Mesendoderm (in vitro differentiated cells): Measurements from ENCODE around the gene NEK10.

Experiments
- DNase-seq: peaks from one replicate; pipeline ENCODE4 v3.0.0; 2013
- H2AK5ac ChIP-seq: 2 replicates; pipeline ENCODE4 v1.6.1; 2013; ENCODE audit warnings: low read length, inconsistent platforms
- H2BK120ac ChIP-seq: 2 replicates; pipeline ENCODE4 v1.6.1; 2013; ENCODE audit warnings: low read depth, mild to moderate bottlenecking, low read length, moderate library complexity, mixed read lengths
- H2BK15ac ChIP-seq: replicated peaks from 2 replicates; pipeline ENCODE4 v1.6.1; 2013; ENCODE audit warnings: low read depth, mild to moderate bottlenecking, moderate library complexity
- H2BK5ac ChIP-seq: 2 replicates; pipeline ENCODE4 v1.6.1; 2013; ENCODE audit warnings: low read length, inconsistent platforms
- H3K18ac ChIP-seq: 2 replicates; pipeline ENCODE4 v1.6.1; 2013; ENCODE audit warnings: mild to moderate bottlenecking, low read length, mixed read lengths
- H3K23ac ChIP-seq: one replicate; pipeline ENCODE4 v1.6.1; 2013; ENCODE audit warnings: low read length
- H3K27ac ChIP-seq: 2 replicates; pipeline ENCODE4 v1.5.1; 2013; ENCODE audit warnings: low read depth, mild to moderate bottlenecking, inconsistent platforms, low read length, moderate library complexity
- H3K27me3 ChIP-seq: 2 replicates; pipeline ENCODE4 v1.6.1; 2013; ENCODE audit warnings: low read length, control low read depth, mild to moderate bottlenecking, inconsistent platforms; ENCODE audit not compliant: insufficient read depth, poor library complexity
- H3K36me3 ChIP-seq: 2 replicates; pipeline ENCODE4 v1.6.1; 2013; ENCODE audit warnings: low read length, inconsistent platforms; ENCODE audit not compliant: control insufficient read depth, insufficient read depth
- H3K4ac ChIP-seq: one replicate; pipeline ENCODE4 v1.6.1; 2013; ENCODE audit warnings: low read depth, mild to moderate bottlenecking, low read length, moderate library complexity
- H3K4me1 ChIP-seq: 2 replicates; pipeline ENCODE4 v1.6.1; 2013; ENCODE audit warnings: low read depth, low read length, inconsistent platforms; ENCODE audit not compliant: control insufficient read depth
- H3K4me2 ChIP-seq: 2 replicates; pipeline ENCODE4 v1.6.1; 2013; ENCODE audit warnings: low read length
- H3K4me3 ChIP-seq: 2 replicates; pipeline ENCODE4 v1.5.1; 2013; ENCODE audit warnings: mild to moderate bottlenecking, low read length
- H3K56ac ChIP-seq: one replicate; pipeline ENCODE4 v1.6.1; 2013; ENCODE audit warnings: low read length
- H3K79me1 ChIP-seq: 2 replicates; pipeline ENCODE4 v1.6.1; 2013; ENCODE audit warnings: low read length, inconsistent platforms
- H3K79me2 ChIP-seq: 2 replicates; pipeline ENCODE4 v1.6.1; 2013; ENCODE audit warnings: mild to moderate bottlenecking, low read length; ENCODE audit not compliant: control insufficient read depth, insufficient read depth
- H3K9ac ChIP-seq: 2 replicates; pipeline ENCODE4 v1.6.1; 2013; ENCODE audit warnings: low read length, inconsistent platforms
- H4K5ac ChIP-seq: one replicate; pipeline ENCODE4 v1.6.1; 2013; ENCODE audit warnings: low read length
- H4K8ac ChIP-seq: one replicate; pipeline ENCODE4 v1.6.1; 2013; ENCODE audit warnings: low read depth, mild to moderate bottlenecking, control low read depth, low read length, moderate library complexity
- WGBS: extraction: QIAGEN DNeasy Blood & Tissue Kit; methylation state at CpG from one replicate; pipeline ENCODE4 v1.1.7; 2013; ENCODE audit warnings: low lambda C conversion rate, missing lambda C conversion rate; ENCODE audit not compliant: insufficient coverage; ENCODE audit errors: extremely low coverage; 5-methylcytosine and 5-hydroxymethylcytosine counted together

NEK10 gene

DNA sequence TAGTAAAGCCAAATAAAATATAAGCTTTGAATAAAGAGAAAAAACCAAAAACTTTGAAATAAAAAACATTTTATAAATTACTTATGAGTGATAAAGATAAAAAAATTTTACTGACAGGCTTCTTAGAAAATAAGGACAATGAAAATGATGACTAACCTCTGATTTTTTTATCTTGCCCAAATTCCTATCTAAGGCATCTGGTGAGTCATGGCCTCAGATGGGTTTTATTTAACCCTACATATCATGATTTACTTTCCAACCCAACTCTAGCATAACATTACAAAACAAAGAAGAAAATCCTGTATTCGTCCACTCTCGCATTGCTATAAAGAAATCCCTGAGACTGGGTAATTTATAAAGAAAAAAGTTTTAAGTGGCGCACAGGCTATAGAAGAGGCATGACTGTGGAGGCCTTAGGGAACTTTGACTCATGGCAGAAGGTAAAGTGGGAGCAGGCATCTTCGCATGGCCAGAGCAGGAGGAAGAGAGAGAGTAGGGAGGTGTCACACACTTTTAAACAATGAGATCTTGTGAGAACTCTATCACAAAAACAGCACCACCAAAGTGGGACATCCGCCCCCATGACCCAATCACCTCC lies 152.1 kb downstream of the NEK10 start:
- H3K4me1 ChIP-seq = no peaks in the 10 kb centered on the region
- H3K79me2 ChIP-seq = no peaks in the 10 kb centered on the region
- H3K36me3 ChIP-seq = no peaks in the 10 kb centered on the region
- H2AK5ac ChIP-seq = no peak overlapping the region
- DNase-seq = no peak
- no peak overlapping the region for H2BK5ac ChIP-seq
- H2BK120ac ChIP-seq = no peak overlapping the region
- WGBS = no CpG with 5 or more reads among the region's 5 CpGs
- H3K4me3 ChIP-seq = no peak overlapping the region
- no peak overlapping the region for H2BK15ac ChIP-seq
- no peak overlapping the region for H3K18ac ChIP-seq
- no peak overlapping the region for H3K4ac ChIP-seq
- no peaks in the 10 kb centered on the region for H3K79me1 ChIP-seq
- H4K8ac ChIP-seq = no peak overlapping the region
- H3K9ac ChIP-seq = no peak overlapping the region
- H3K23ac ChIP-seq = no peak overlapping the region
- no peak overlapping the region for H4K5ac ChIP-seq
- no peaks in the 10 kb centered on the region for H3K27me3 ChIP-seq
- H3K27ac ChIP-seq = no peak overlapping the region
- no peak overlapping the region for H3K56ac ChIP-seq
- no peak overlapping the region for H3K4me2 ChIP-seq

DNA sequence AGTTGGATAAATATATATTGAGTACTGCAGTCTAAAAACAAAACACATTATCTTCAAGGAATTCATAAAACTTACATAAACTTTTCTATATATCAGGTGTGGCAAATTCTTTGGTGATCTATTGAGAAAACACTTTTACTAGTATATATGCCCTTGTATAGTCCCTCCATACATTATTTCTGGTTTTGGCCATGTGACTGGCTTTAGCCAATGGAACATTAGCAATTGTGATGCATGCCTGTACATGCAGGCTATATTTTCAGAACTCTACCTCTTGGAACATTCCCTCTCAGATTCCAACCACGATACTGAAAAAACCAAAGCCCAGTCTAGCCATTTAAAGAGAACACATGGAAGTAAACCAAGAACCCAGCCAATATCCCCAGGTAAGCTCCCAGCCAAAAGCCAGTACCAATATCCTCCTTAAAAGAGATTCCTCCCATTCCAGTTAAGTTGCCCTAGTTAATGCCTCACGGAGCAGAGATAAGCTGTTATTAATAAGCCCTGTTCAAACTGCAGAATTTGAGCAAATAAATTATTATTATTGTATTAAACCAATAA lies 152.8 kb downstream of the NEK10 start:
- no peak overlapping the region for H4K5ac ChIP-seq

DNA sequence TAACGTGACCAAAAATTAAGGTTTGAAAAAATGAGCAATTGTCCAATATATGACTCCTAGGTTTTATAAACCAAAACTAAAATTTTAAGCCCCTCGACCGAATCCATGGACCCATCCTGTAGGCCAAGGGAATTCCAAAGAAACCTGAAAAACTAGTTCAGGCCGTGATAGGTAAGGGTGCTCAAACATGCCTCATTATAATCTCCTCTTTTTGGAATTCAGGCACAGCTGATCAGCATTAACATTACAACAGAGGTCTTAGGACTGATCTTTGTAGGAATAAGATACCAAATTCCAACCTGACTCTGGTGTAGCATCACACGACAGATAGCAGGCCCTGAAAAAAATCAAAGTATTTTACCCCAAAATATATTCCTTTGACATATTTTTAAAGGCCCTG lies 155.7 kb downstream of the NEK10 start:
- Histone ChIP-seq H3K4me3 (no peak overlapping the region), H3K79me2 (no peaks in the 10 kb centered on the region), H3K18ac (no peak overlapping the region), H2BK120ac (no peak overlapping the region), H3K27me3 (no peaks in the 10 kb centered on the region), H3K4me2 (no peak overlapping the region), H3K4me1 (no peaks in the 10 kb centered on the region), H2BK5ac (no peak overlapping the region), H3K27ac (no peak overlapping the region), H4K8ac (no peak overlapping the region), H2BK15ac (no peak overlapping the region), H3K36me3 (no peaks in the 10 kb centered on the region), H4K5ac (no peak overlapping the region), H3K9ac (no peak overlapping the region), H3K56ac (no peak overlapping the region), H3K79me1 (no peaks in the 10 kb centered on the region), H3K23ac (no peak overlapping the region), H2AK5ac (no peak overlapping the region), H3K4ac (no peak overlapping the region)
- peak; percentile 67 for DNase-seq
- WGBS = no CpG with 5 or more reads among the region's 5 CpGs

More for the DNA sequence above, 152.8 kb downstream of the NEK10 start:
- Histone ChIP-seq H3K4me3 (no peak overlapping the region), H3K9ac (no peak overlapping the region), H3K18ac (no peak overlapping the region), H2BK5ac (no peak overlapping the region), H3K79me2 (no peaks in the 10 kb centered on the region), H2AK5ac (no peak overlapping the region), H2BK15ac (no peak overlapping the region), H3K4ac (no peak overlapping the region), H3K79me1 (no peaks in the 10 kb centered on the region), H3K36me3 (no peaks in the 10 kb centered on the region), H3K23ac (no peak overlapping the region), H3K56ac (no peak overlapping the region), H3K4me1 (no peaks in the 10 kb centered on the region), H2BK120ac (no peak overlapping the region), H3K4me2 (no peak overlapping the region), H3K27me3 (no peaks in the 10 kb centered on the region), H3K27ac (no peak overlapping the region), H4K8ac (no peak overlapping the region)
- WGBS = no CpG with 5 or more reads among the region's 2 CpGs
- no peak for DNase-seq

DNA sequence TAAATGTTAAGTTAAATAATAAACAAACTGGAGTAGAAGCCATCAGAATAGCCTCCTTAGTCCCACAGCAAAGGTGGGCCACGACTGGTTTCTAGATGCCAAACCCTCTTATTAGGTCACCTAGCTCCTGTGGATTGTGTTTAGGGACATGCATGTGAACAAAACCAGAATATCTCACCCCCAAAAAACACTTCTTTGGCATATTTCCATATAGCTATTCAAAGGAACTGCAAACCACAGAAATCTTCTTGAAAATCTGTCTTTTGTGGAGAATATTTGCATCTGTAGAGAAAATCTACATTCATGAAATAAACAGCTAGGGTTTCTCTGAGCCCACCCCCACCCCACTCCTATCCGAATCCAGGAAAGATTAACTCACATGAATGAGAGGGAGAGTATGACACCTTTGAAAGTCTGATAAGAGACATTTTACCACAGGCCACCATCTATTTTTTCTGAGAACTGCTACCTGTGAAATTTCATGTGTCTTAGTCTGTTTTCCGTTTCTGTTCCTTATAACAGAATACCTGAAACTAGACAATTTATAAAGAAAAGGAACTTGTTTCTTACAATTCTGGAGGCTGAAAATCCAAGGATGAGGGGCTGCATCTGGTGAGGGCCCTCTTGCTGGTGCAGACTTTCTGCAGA lies 159.4 kb downstream of the NEK10 start:
- H2BK120ac ChIP-seq = no peak overlapping the region
- no peaks in the 10 kb centered on the region for H3K36me3 ChIP-seq
- H3K4me1 ChIP-seq = no peaks in the 10 kb centered on the region
- H2AK5ac ChIP-seq = no peak overlapping the region
- DNase-seq = no peak
- H4K8ac ChIP-seq = no peak overlapping the region
- no peak overlapping the region for H3K4me2 ChIP-seq
- no peak overlapping the region for H3K23ac ChIP-seq
- no peak overlapping the region for H3K18ac ChIP-seq
- no peak overlapping the region for H3K9ac ChIP-seq
- no peak overlapping the region for H2BK15ac ChIP-seq
- H3K27me3 ChIP-seq = no peaks in the 10 kb centered on the region
- no peak overlapping the region for H3K56ac ChIP-seq
- H3K79me2 ChIP-seq = no peaks in the 10 kb centered on the region
- H2BK5ac ChIP-seq = no peak overlapping the region
- H3K4ac ChIP-seq = no peak overlapping the region
- no peak overlapping the region for H3K27ac ChIP-seq
- no peak overlapping the region for H4K5ac ChIP-seq
- no peaks in the 10 kb centered on the region for H3K79me1 ChIP-seq
- no CpG with 5 or more reads among the region's 3 CpGs for WGBS
- H3K4me3 ChIP-seq = no peak overlapping the region

DNA sequence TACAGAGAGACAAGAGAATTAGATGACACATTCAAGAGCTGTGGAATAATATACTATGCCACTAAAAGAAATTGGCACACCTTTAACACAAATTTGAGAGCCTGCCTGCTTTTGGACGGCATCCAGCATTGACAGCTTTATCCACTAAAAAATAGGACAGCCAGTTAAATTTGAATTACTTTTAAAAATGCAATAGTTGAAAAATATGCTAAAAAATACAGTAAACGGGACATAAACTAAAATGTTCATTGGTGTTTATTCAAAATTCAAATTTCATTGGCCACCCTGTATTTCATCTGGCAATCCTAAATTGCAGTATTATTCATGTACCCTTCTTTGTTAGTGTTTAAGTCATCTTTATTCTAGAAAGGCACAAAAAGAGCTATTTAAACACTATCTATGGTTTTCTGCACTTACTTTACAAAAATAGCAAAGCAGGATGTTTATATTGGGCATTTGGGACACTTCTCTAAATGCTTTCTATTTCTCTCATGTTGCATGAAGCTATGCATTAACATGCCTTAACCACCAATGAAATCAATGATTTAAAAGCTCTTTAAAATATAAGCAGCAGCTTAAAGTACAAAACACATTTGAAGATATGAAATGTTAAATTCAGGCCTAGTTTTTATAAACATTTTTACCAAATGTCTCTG lies 160.1 kb downstream of the NEK10 start:
- Histone ChIP-seq H3K27me3 (no peaks in the 10 kb centered on the region), H4K8ac (no peak overlapping the region), H3K56ac (no peak overlapping the region), H3K18ac (no peak overlapping the region), H3K4ac (no peak overlapping the region), H3K23ac (no peak overlapping the region), H2BK120ac (no peak overlapping the region), H4K5ac (no peak overlapping the region), H3K79me2 (no peaks in the 10 kb centered on the region), H3K79me1 (no peaks in the 10 kb centered on the region), H3K27ac (no peak overlapping the region), H2AK5ac (no peak overlapping the region), H3K4me1 (no peaks in the 10 kb centered on the region), H3K9ac (no peak overlapping the region), H2BK15ac (no peak overlapping the region), H3K36me3 (no peaks in the 10 kb centered on the region), H3K4me2 (no peak overlapping the region), H3K4me3 (no peak overlapping the region), H2BK5ac (no peak overlapping the region)
- no CpG with 5 or more reads among the region's 2 CpGs for WGBS
- no peak for DNase-seq
